Hepatocyte (in vitro differentiated cells): ENCODE data around the gene ITGA1.

Experiments
- CTCF ChIP-seq: fragments of 200-600 bp; sonication (generic); IDR thresholded peaks from 2 replicates; pipeline ENCODE4 v1.5.1; 2016; ENCODE audit warnings: antibody characterized with exemption, mild to moderate bottlenecking; ENCODE audit not compliant: poor library complexity
- EZH2 ChIP-seq: fragments of 200-600 bp; sonication (generic); IDR thresholded peaks from 2 replicates; pipeline ENCODE4 v1.6.1; 2016; ENCODE audit warnings: antibody characterized with exemption, mild to moderate bottlenecking, borderline replicate concordance
- EZH2phosphoT487 ChIP-seq: fragments of 200-600 bp; sonication (generic); IDR thresholded peaks from one replicate; pipeline ENCODE4 v1.6.1; 2018; ENCODE audit warnings: antibody characterized with exemption, mild to moderate bottlenecking, low read depth, moderate library complexity; ENCODE audit not compliant: unreplicated experiment, severe bottlenecking

DNA sequence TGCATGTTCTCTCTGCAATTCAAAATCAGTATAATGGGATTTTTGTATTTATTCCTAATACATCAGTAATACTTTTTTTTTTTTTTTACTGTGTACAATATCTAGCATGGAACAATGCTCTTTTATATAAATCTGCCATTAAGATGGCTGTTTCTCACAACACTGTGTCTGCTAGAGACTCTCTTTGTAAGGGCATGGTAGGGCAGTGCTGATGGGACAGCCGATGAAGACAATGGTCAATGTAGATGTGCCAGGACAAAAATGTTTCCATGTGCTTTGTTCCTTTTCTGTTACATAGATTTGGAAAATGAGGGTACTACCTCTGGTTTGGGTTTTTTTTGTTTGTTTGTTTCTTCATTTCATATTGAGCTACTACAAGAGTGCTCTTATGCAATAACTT, 106.1 kb downstream of the ITGA1 start:
- TF ChIP-seq EZH2phosphoT487 (no peak), EZH2 (no peak), CTCF (no peak)
